ENCODE data around the gene RP9. TPM values are rescaled to one million over a fixed set of nuclear protein-coding genes. Genes with fewer than 3 reads are reported as not detected.

Gene RP9
- total and polyA plus RNA-seq, 9 of the 15 experiments (the other 6 are each of a cell fraction or from before 2014, with no cell fraction given): 10.7 to 44.8 (median 33.4) TPM

- TF ChIP-seq ZNF589 (CRISPR knock-in tag; IDR thresholded peaks at IDR 0.05; ENCODE audit: low read depth) (no peak), PHF8 (IDR thresholded peaks at IDR 0.05; ENCODE audit: borderline replicate concordance, low read length) (peak; percentile 71; the same call in 1 of the 2 replicates), ZNF24 (IDR thresholded peaks at IDR 0.05) (peak; percentile 11; the same call in 1 of the 2 replicates), CREB3L1 (IDR thresholded peaks at IDR 0.05; ENCODE audit: borderline replicate concordance, low read depth) (peak; percentile 14; the same call in 1 of the 2 replicates), SMAD3 (CRISPR knock-in tag; conservative IDR thresholded peaks at IDR 0.05) (no peak), U2AF2 (optimal IDR thresholded peaks at IDR 0.05; ENCODE audit: low read depth, low read length) (no peak), NFRKB (IDR thresholded peaks at IDR 0.05; ENCODE audit: low read depth) (no peak), IRF2 (CRISPR knock-in tag; IDR thresholded peaks at IDR 0.05) (no peak), ZNF586 (CRISPR knock-in tag; conservative IDR thresholded peaks at IDR 0.05) (no peak), ZC3H11A (IDR thresholded peaks at IDR 0.05; ENCODE audit: low read depth, low read length) (no peak), ID3 (CRISPR knock-in tag; IDR thresholded peaks at IDR 0.05) (no peak), ID3 (tag; IDR thresholded peaks at IDR 0.05) (peak; percentile 68), HSF4 (CRISPR knock-in tag; IDR thresholded peaks at IDR 0.05; ENCODE audit: borderline replicate concordance) (no peak), E4F1 (CRISPR knock-in tag; IDR thresholded peaks at IDR 0.05; ENCODE audit: borderline replicate concordance) (no peak), SRF (CRISPR knock-in tag; IDR thresholded peaks at IDR 0.05) (no peak), GATA2 (CRISPR knock-in tag; IDR thresholded peaks at IDR 0.05) (peak; percentile 55; the same call in 1 of the 2 replicates), L3MBTL2 (IDR thresholded peaks at IDR 0.05) (peak; percentile 89; the same call in 1 of the 2 replicates), U2AF1 (optimal IDR thresholded peaks at IDR 0.05; ENCODE audit: low read depth, low read length) (peak; percentile 11), ZNF146 (CRISPR knock-in tag; IDR thresholded peaks at IDR 0.05; ENCODE audit: unreplicated experiment) (no peak), POU5F1 (IDR thresholded peaks at IDR 0.05; ENCODE audit: borderline replicate concordance, low read depth, low read length, partially characterized antibody) (no peak), CBFA2T3 (IDR thresholded peaks at IDR 0.05) (no peak), FIP1L1 (IDR thresholded peaks at IDR 0.05; ENCODE audit: low read depth, low read length, poor library complexity, severe bottlenecking) (peak; percentile 91), TCFL5 (CRISPR knock-in tag; conservative IDR thresholded peaks at IDR 0.05) (no peak), FOXK2 (conservative IDR thresholded peaks at IDR 0.05 in 1 of 2, IDR thresholded peaks at IDR 0.05 in 1 of 2; ENCODE audit: low read depth in 2 of 2) (no peak)
These were observed 47.0 kb downstream of the RP9 start, which contains the start of gene NT5C3A (continued) for GRCh38 chr7:33062023-33062781.
